HepG2 (cell line): Measurements from ENCODE around the gene TTC23. TPM values are rescaled to one million over a fixed set of nuclear protein-coding genes. Genes with fewer than 3 reads are reported as not detected.

ENCODE experiments used
- ARNT2 ChIP-seq: sonication (generic); formaldehyde crosslinking; IDR thresholded peaks from 2 replicates; pipeline ENCODE4 v1.8.0; 2022; ENCODE audit warnings: mild to moderate bottlenecking, low read depth, missing genetic modification reagents, moderate library complexity
- GLI4 ChIP-seq: sonication (generic); formaldehyde crosslinking; IDR thresholded peaks from 2 replicates; pipeline ENCODE4 v1.5.1; 2020; ENCODE audit warnings: missing genetic modification reagents, mild to moderate bottlenecking, moderate library complexity, borderline replicate concordance
- HDAC1 ChIP-seq: sonication (generic); formaldehyde crosslinking; IDR thresholded peaks from 2 replicates; pipeline ENCODE4 v1.5.1; 2020; ENCODE audit warnings: mild to moderate bottlenecking, missing genetic modification reagents
- KAT8 ChIP-seq: IDR thresholded peaks from 2 replicates; pipeline ENCODE4 v1.6.1; 2016; ENCODE audit warnings: missing genetic modification reagents, missing compliant biosample characterization
- MIER2 ChIP-seq: IDR thresholded peaks from 2 replicates; pipeline ENCODE4 v1.6.1; 2016; ENCODE audit warnings: missing biosample characterization, missing genetic modification reagents
- NKX3-1 ChIP-seq: sonication (generic); formaldehyde crosslinking; IDR thresholded peaks from 2 replicates; pipeline ENCODE4 v1.5.0; 2020; ENCODE audit warnings: missing genetic modification reagents
- NPAS2 ChIP-seq: sonication (generic); formaldehyde crosslinking; IDR thresholded peaks from 2 replicates; pipeline ENCODE4 v1.8.0; 2022; ENCODE audit warnings: mild to moderate bottlenecking, missing genetic modification reagents, borderline replicate concordance
- POLR2G ChIP-seq: fragments of 200-400 bp; formaldehyde crosslinking; IDR thresholded peaks from 2 replicates; pipeline ENCODE4 v1.6.1; 2018; ENCODE audit warnings: mild to moderate bottlenecking, low read depth, low read length, moderate library complexity
- SMAD3 ChIP-seq: sonication (generic); formaldehyde crosslinking; IDR thresholded peaks from 2 replicates; pipeline ENCODE4 v1.4.0; 2020; ENCODE audit warnings: missing genetic modification reagents
- ZFP82 ChIP-seq: sonication (generic); formaldehyde crosslinking; IDR thresholded peaks from 2 replicates; pipeline ENCODE4 v1.5.1; 2020; ENCODE audit warnings: mild to moderate bottlenecking, missing genetic modification reagents, borderline replicate concordance
- ZNF180 ChIP-seq: sonication (generic); formaldehyde crosslinking; IDR thresholded peaks from 2 replicates; pipeline ENCODE4 v1.4.0; 2020; ENCODE audit warnings: low read depth, missing genetic modification reagents, borderline replicate concordance
- ZNF260 ChIP-seq: sonication (generic); formaldehyde crosslinking; IDR thresholded peaks from 2 replicates; pipeline ENCODE4 v1.4.0; 2020; ENCODE audit warnings: missing genetic modification reagents, low read depth, mild to moderate bottlenecking, borderline replicate concordance
- ZNF556 ChIP-seq: sonication (generic); formaldehyde crosslinking; IDR thresholded peaks from 2 replicates; pipeline ENCODE4 v1.4.0; 2020; ENCODE audit warnings: mild to moderate bottlenecking, missing genetic modification reagents, borderline replicate concordance
- ZNF710 ChIP-seq: sonication (generic); formaldehyde crosslinking; IDR thresholded peaks from 2 replicates; pipeline ENCODE4 v1.5.0; 2020; ENCODE audit warnings: mild to moderate bottlenecking, missing genetic modification reagents, borderline replicate concordance
- ZNF770 ChIP-seq: sonication (generic); formaldehyde crosslinking; IDR thresholded peaks from 2 replicates; pipeline ENCODE4 v1.5.0; 2020; ENCODE audit warnings: mild to moderate bottlenecking, missing genetic modification reagents
- ZNF775 ChIP-seq: sonication (generic); formaldehyde crosslinking; IDR thresholded peaks from 2 replicates; pipeline ENCODE4 v1.4.0; 2020; ENCODE audit warnings: missing genetic modification reagents, mild to moderate bottlenecking, moderate library complexity, borderline replicate concordance
- polyA plus RNA-seq, 8 experiments: library from polyadenylated mRNA; depleted of rRNA in 3 of 8; stranded (reverse) in 7 of 8; unstranded in 1 of 8; fragments of >200 nt; fragmentation: Illumina TruSeq in 4 of 8; extraction: Trizol in 4 of 8; gene quantifications; 2 replicates each; pipeline versions ENCODE4 v1.2.1 to v1.2.3, GENCODE V29; 2011 to 2016; ENCODE audit warnings: low read depth in 4 of 8, missing spikeins in 1 of 8, mixed read lengths in 1 of 8; ENCODE audit not compliant: insufficient read depth in 1 of 8
- total RNA-seq, 5 experiments: library from RNA; depleted of rRNA; stranded (reverse); fragments of >200 nt; fragmentation: Illumina TruSeq; extraction: Trizol; gene quantifications; 2 replicates each; pipeline ENCODE4 v1.2.3, GENCODE V29; 2016; ENCODE audit warnings: low read depth in 1 of 5
- TF ChIP-seq, protein P1 (sequence below): sonication (generic); formaldehyde crosslinking; IDR thresholded peaks from 2 replicates; pipeline ENCODE4 v1.8.0; 2022; ENCODE audit warnings: missing genetic modification reagents, mild to moderate bottlenecking, borderline replicate concordance
- TF ChIP-seq, protein P2 (sequence below): sonication (generic); formaldehyde crosslinking; IDR thresholded peaks from 2 replicates; pipeline ENCODE4 v1.4.0; 2020; ENCODE audit warnings: mild to moderate bottlenecking, missing genetic modification reagents
- TF ChIP-seq, protein P3 (sequence below): sonication (generic); formaldehyde crosslinking; IDR thresholded peaks from 2 replicates; pipeline ENCODE4 v1.9.0; 2021; ENCODE audit warnings: missing genetic modification reagents, mild to moderate bottlenecking, borderline replicate concordance

Gene TTC23
- total and polyA plus RNA-seq, 2 of the 13 experiments (the other 11 are each of a cell fraction or from before 2014, with no cell fraction given), result 1.6 to 11.7 TPM

DNA sequence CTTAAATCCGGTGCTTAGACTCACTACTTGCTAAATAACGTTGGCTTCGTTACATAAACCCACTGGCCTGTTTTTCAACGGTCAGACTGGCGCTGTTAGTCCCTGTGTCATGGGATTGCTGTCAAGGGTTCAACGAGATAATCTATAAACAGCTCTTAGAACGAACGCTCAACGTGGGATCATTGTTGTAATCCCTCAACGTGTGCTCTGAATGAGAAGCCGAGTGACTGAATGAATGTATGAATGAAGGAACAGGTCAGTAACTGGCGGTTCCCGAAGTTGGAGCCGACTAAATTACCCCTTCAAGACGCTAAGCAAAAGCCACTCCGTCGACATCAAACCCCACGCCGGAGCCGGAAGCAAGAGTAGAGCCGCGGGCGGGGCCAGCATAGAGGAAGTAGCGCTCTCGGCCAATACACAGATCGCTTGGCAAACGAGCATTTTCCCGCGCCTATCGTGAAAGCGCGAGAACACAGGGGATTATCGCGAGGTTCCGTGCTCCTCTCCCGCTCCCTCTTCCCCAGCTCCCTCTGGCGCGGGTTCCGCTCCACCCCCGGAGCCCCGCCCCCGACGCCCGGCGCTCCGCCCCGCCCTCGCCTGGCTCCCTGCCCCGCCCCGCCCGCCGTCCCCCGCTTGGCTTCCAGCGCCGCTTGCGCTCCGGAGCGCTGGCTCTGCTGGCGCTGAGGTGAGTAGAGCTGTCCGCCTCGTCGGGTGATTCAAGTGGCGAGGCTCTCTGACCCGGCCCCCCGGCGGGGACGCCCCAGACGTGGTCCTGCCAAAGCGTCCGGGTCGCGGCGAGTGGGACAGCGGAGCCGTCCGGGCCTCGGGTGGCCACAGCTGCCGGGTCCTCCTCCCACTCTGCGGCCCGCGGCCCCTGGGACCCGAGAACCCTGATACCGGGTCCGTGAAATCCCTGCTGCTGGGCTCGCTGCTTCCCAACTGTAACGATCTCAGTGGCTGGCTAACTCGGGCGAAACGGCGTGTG lies 1.8 kb upstream of the TTC23 start, which contains the start of gene LRRC28 (continued):
- TF ChIP-seq, protein P1, sequence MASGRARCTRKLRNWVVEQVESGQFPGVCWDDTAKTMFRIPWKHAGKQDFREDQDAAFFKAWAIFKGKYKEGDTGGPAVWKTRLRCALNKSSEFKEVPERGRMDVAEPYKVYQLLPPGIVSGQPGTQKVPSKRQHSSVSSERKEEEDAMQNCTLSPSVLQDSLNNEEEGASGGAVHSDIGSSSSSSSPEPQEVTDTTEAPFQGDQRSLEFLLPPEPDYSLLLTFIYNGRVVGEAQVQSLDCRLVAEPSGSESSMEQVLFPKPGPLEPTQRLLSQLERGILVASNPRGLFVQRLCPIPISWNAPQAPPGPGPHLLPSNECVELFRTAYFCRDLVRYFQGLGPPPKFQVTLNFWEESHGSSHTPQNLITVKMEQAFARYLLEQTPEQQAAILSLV (CRISPR knock-in tag), result peak; percentile 24; the same call in 1 of the 2 replicates
- TF ChIP-seq ZNF180 (CRISPR knock-in tag) (no peak), ARNT2 (CRISPR knock-in tag) (peak; percentile 72; the same call in 1 of the 2 replicates), GLI4 (peak; percentile 43; the same call in 1 of the 2 replicates), ZNF710 (peak; percentile 50; the same call in 1 of the 2 replicates), ZFP82 (CRISPR knock-in tag) (0 out of 2 replicates have a peak, but pooled peaks have one; percentile 23), SMAD3 (no peak; the same call in 1 of the 2 replicates), POLR2G (peak; percentile 94), NPAS2 (no peak), HDAC1 (CRISPR knock-in tag) (peak; percentile 24), ZNF260 (no peak), KAT8 (CRISPR knock-in tag) (peak; percentile 92), ZNF556 (no peak), MIER2 (peak; percentile 53; the same call in 1 of the 2 replicates), ZNF775 (CRISPR knock-in tag) (no peak), ZNF770 (CRISPR knock-in tag) (no peak), NKX3-1 (CRISPR knock-in tag) (no peak)
- TF ChIP-seq, protein P2, sequence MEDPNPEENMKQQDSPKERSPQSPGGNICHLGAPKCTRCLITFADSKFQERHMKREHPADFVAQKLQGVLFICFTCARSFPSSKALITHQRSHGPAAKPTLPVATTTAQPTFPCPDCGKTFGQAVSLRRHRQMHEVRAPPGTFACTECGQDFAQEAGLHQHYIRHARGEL (CRISPR knock-in tag), result no peak
- TF ChIP-seq, protein P3, sequence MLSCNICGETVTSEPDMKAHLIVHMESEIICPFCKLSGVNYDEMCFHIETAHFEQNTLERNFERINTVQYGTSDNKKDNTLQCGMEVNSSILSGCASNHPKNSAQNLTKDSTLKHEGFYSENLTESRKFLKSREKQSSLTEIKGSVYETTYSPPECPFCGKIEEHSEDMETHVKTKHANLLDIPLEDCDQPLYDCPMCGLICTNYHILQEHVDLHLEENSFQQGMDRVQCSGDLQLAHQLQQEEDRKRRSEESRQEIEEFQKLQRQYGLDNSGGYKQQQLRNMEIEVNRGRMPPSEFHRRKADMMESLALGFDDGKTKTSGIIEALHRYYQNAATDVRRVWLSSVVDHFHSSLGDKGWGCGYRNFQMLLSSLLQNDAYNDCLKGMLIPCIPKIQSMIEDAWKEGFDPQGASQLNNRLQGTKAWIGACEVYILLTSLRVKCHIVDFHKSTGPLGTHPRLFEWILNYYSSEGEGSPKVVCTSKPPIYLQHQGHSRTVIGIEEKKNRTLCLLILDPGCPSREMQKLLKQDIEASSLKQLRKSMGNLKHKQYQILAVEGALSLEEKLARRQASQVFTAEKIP (CRISPR knock-in tag), result no peak
